NCI-H446 treated with DMSO at 0.1 percent for 48 hours (cell line): ENCODE data around the gene MBNL1.
"Not testable (repeated sequence)": the region's sequence is repeated elsewhere in the genome, so short reads cannot be mapped to it uniquely, and the experiment has no call there.

ENCODE experiments used
- DNase-seq: peaks from one replicate; lab custom pipeline; 2025; lab: John Stamatoyannopoulos, UW

Gene MBNL1

GRCh38 chr3:152319831-152320617 is 51.3 kb downstream of the MBNL1 start:
- no peak for DNase-seq

DNA sequence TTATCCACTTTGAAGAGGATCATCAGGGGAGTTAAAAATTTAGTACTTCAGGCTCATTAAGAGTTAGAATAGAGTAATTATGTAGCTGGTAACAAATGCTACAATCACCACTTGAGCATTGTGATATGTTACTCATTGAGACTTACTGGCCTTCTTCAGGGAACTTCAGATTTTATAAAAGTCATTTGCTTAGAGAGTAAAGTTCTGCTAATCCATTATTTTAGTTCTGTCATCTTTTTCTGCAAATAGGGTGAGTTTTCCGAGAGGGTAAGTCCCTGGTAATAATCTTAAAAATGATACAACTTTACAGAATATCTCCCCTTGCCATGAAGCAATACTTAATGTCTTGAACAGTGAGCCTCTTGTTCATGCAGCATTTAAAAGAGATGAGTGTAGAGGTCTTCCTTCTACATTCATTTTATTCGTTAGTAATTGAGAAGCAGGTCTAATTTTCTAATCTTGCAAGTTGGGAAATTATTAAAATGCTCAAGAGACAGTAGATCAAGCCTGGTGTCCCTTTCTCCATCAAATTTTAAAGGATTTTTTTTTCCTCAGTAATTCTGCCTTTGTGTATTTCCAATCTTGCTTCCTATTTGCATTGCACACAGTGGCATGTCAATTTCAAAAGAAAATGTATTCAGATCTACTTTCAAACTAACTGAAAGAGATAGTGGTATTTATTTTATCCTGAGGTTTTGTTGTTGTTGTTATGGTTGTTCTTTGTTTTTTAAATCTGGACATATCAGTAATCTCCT is 52.6 kb downstream of the MBNL1 start:
- DNase-seq = no peak

GRCh38 chr3:152321955-152322377 is 53.2 kb downstream of the MBNL1 start:
- no peak for DNase-seq

DNA sequence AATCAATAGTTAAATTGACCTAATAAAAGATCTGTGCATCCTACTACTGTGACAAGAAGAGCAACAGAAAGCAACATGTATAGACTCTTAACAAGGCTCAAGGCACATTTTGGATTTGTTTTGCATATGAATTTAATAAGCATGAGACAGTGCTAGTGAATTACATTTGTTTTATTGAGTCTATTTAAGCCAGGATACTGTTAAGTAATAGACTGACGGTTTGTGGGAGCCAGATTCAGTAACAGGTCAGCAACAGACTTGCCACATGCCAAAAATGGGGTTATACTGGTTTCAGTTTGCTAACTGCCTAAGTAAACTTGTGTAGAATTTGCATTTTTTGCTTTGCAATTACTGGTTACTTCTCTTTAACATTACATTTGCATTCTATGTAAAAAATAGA is 54.0 kb downstream of the MBNL1 start:
- no peak for DNase-seq

DNA sequence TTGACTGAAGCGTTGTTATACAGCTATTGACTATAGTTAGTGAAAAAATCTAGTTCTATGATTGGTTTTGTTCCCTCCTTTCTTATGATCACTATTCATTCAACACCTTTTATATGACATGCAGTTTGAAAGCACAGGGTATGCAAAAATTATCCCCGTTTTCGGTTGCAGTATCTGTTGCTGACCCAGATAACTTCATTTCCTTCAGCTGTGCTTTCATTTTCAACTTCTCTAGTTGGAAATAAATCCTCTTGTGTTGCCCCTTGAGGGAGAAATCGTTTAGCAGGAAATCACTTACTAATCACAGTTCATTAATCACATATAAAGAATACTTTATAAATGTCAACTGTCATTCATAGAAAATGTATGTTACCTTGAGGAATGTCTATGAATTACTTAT is 55.1 kb downstream of the MBNL1 start:
- no peak for DNase-seq

DNA sequence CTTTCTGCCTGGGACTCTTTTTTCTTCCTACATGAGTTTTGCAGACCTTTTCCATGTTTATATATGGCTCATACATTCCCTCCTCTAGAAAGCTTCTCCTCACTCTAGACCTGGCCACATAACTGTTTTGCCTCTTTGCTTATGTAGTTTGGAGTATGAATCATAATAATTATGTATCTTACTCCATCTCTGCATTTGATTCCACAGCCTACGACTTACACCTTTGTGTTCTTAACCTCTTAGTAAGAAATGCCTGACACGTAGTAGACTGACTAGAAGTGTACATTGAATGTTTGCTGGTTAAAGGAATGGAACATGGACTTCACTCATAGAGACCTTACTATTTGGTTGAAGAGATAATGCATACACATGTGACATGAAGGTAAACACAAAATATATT is 56.4 kb downstream of the MBNL1 start:
- no peak for DNase-seq

GRCh38 chr3:152327203-152327602 is 58.5 kb downstream of the MBNL1 start:
- no peak for DNase-seq

DNA sequence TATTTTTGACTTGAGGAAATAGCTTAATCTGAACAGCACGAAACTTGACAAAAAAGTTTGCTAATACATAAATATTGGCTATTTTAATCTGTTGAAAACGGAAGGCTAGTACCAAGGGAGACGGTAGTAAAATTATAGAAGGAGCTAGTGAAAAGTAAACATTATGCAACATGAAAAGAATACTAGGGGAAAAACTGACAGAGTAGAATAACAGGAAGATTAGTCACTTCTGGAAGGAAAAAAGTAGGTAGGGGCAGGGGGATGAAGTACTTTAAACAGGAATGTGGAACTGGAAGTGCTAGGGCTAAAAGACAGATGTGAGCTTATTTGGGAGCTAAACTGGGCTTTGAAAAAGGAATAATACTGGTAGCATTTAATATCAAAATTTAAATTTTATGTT is 60.1 kb downstream of the MBNL1 start:
- DNase-seq = no peak

GRCh38 chr3:152330559-152330958 is 61.8 kb downstream of the MBNL1 start:
- no peak for DNase-seq

DNA sequence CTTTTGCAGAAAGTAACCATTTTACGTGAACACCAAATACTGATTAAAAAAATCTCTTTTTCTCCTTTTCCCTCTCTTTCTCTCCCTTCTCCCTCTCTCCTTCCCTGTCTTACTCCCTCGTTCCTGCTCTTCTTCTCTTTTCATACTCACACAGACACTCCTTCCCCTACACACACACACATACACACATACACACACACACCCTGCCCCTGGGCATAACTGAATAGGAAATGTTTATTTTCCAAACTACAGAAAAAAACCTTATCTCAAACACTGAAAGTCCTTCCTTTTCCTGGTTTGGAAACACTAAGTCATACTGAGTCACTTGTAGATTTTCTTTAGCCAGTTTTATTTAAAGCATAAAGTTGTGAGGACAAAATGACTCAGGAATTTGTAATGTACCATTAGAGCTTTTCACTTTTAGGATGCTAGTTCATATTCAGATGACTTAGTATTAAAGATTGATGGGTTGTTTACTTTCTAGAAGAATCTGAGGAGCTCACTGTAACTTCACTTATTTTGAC is 62.4 kb downstream of the MBNL1 start:
- no peak for DNase-seq

DNA sequence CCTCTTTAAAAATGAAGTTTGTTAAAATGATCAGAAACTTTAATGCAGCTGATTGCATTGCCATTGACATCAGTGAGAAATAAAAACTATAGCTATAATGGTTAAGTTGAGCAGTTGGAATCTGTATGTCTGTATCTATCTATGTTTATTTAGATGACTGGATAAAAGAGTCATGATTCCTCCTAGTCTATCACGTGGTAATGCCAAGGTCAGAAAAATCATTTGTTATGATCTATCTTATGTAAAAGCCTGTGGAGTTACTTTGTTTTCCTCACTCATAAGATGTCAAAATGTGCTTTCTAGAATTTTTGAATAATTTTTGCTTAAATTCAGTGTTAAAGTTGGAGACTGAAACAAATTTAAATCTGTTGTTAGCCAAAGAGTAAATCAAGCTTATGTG is 63.3 kb downstream of the MBNL1 start:
- no peak for DNase-seq

DNA sequence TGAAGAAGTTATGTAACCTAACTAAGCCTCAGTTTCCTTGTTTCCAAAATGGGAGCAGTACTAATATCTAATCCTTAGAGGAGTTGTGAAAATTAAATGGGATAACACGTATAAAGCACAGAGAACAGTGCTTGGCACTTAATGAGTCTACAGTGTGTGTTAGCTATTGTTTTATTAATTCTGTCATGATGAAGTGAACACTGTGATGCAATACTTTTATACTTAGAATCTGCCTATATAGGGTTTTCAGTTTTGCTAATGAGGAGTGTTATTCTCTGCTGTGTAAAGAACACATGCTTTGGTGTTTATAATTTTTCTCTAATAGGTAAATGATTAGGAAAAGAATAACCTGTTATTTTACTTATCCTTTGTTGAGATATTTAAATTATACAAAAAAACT is 65.2 kb downstream of the MBNL1 start:
- no peak for DNase-seq

DNA sequence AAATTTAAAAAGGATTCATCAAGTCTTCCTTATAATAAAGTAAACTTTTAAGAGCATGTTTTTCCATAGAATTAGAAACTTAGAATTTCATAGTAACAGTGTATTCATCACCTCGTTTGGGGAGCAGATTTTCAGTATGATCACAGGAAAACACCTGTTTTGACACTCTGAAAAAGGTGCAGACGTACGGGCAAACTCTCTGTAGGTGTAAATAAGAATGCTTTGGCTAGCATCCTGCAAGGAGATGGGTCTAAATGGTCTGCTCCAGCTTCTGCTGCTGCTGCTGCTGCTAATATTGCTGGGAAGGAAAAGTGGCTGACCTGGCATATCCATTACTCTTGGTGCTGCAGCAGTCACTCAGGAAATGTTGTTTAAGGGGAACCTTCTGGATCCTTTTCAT is 66.0 kb downstream of the MBNL1 start:
- no peak for DNase-seq

- no peak for DNase-seq
These were observed 66.5 kb downstream of the MBNL1 start for GRCh38 chr3:152335273-152335672.

GRCh38 chr3:152337337-152337736 is 68.6 kb downstream of the MBNL1 start:
- DNase-seq = not testable (repeated sequence)

GRCh38 chr3:152338159-152338720 is 69.5 kb downstream of the MBNL1 start:
- DNase-seq = no peak

- no peak for DNase-seq
These were observed 71.3 kb downstream of the MBNL1 start for GRCh38 chr3:152339881-152340505.

- no peak for DNase-seq
These were observed 76.5 kb downstream of the MBNL1 start for GRCh38 chr3:152345233-152345632.

DNA sequence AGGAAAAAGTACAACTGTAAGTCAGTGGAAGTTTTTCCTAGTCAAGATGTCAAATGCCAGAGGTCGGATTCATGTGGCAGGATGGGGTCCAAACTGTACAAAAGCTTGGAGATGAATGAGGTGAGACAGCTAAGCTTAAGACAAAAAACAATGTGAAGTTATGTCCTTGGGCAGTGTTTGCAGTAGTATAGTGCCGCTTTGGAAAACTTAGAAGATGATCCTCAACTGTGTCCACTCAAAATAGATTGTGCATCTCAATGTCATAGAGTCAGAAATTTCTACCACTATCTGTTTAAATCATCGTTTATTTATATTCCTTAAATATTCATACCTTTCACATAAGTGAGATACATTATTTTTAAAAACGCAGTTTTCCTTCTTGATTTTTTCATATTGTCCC is 77.3 kb downstream of the MBNL1 start:
- DNase-seq = no peak

DNA sequence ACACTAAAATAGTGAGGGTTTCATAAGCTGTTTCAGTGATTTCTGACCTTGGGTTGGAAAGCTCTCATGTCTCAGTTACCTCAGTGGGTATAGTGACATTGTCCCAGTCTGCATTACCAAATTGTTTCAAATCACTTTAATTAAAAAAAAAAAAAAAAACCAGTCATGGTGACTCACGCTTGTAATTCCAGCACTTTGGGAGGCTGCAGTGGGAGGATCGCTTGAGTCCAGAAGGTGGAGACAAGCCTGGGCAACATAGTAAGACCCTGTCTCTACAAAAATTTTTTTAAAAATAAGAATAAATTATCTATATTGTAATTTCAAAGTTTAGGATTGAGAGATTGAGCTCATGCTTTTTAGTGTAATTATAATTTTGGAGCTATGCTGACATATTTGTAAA is 78.0 kb downstream of the MBNL1 start:
- no peak for DNase-seq

- no peak for DNase-seq
These were observed 79.9 kb downstream of the MBNL1 start for GRCh38 chr3:152348436-152349177.

- DNase-seq = no peak
These were observed 80.7 kb downstream of the MBNL1 start for GRCh38 chr3:152349392-152349791.
